SKM-1 (cell line): ENCODE results near the gene LRMDA.

Experiments used
- DNase-seq: peaks from one replicate; lab custom pipeline; 2025; ENCODE audit not compliant: unreplicated experiment; lab: John Stamatoyannopoulos, UW

The LRMDA gene

GRCh38 chr10:75857269-75857846 is 425.9 kb downstream of the LRMDA start:
- DNase-seq = no peak

- no peak for DNase-seq
Observed at GRCh38 chr10:75857896-75858295, 426.5 kb downstream of the LRMDA start.

GRCh38 chr10:75858339-75858738 is 426.9 kb downstream of the LRMDA start:
- no peak for DNase-seq

GRCh38 chr10:75859141-75859540 is 427.7 kb downstream of the LRMDA start:
- DNase-seq = no peak

GRCh38 chr10:75860009-75860408 is 428.6 kb downstream of the LRMDA start:
- DNase-seq = no peak

GRCh38 chr10:75861582-75861981 is 430.2 kb downstream of the LRMDA start:
- DNase-seq = no peak

GRCh38 chr10:75862935-75863334 is 431.5 kb downstream of the LRMDA start:
- no peak for DNase-seq

- no peak for DNase-seq
Observed at GRCh38 chr10:75864717-75865116, 433.3 kb downstream of the LRMDA start.

- DNase-seq = no peak
Observed at GRCh38 chr10:75865413-75866299, 434.2 kb downstream of the LRMDA start.

GRCh38 chr10:75866300-75866625 is 434.8 kb downstream of the LRMDA start:
- no peak for DNase-seq

GRCh38 chr10:75866731-75867130 is 435.3 kb downstream of the LRMDA start:
- DNase-seq = no peak

GRCh38 chr10:75868574-75868973 is 437.1 kb downstream of the LRMDA start:
- no peak for DNase-seq

- no peak for DNase-seq
Observed at GRCh38 chr10:75870039-75870645, 438.7 kb downstream of the LRMDA start.

GRCh38 chr10:75875740-75876139 is 444.3 kb downstream of the LRMDA start:
- no peak for DNase-seq

GRCh38 chr10:75876710-75877109 is 445.3 kb downstream of the LRMDA start:
- no peak for DNase-seq

GRCh38 chr10:75877877-75878276 is 446.5 kb downstream of the LRMDA start:
- no peak for DNase-seq

- no peak for DNase-seq
Observed at GRCh38 chr10:75878586-75878985, 447.2 kb downstream of the LRMDA start.

- DNase-seq = no peak
Observed at GRCh38 chr10:75880031-75880775, 448.8 kb downstream of the LRMDA start.

- DNase-seq = no peak
Observed at GRCh38 chr10:75883081-75884072, 452.0 kb downstream of the LRMDA start.

GRCh38 chr10:75884808-75885207 is 453.4 kb downstream of the LRMDA start:
- DNase-seq = no peak
